GM12878 (cell line): ENCODE data around the gene PTPN22. TPM values are rescaled to one million over a fixed set of nuclear protein-coding genes. Genes with fewer than 3 reads are reported as not detected.

Source experiments
- ATAC-seq: fragments of 200-7000 bp; cut with Tn5 transposase; 3 replicates; pipeline ENCODE4 v1.9.1; 2020; ENCODE audit warnings: mild to moderate bottlenecking, moderate library complexity
- BruUV-seq: library from RNA; stranded (reverse); fragments of 400-500 nt; replicated peaks from 2 replicates; lab custom pipeline; 2021; lab: Mats Ljungman, UMichigan
- CTCF ChIA-PET: fragments of 300-600 bp; sonication (Branson Sonifier 250); formaldehyde crosslinking; extraction: SDS; loops from one replicate; lab custom pipeline; 2021; ENCODE audit warnings: inconsistent platforms; lab: Yijun Ruan, JAX
- POLR2A ChIA-PET: fragments of 350-600 bp; formaldehyde crosslinking; extraction: SDS; loops from one replicate; lab custom pipeline; 2021; ENCODE audit warnings: inconsistent platforms; lab: Charles Lee
- RAD21 ChIA-PET: fragments of 300-600 bp; sonication (Branson Sonifier 250); formaldehyde crosslinking; loops from one replicate; lab custom pipeline; 2023; ENCODE audit warnings: antibody characterized with exemption; ENCODE audit not compliant: unreplicated experiment; lab: Charles Lee
- SMC1A ChIA-PET: fragments of 300-600 bp; sonication (Branson Sonifier 250); formaldehyde crosslinking; loops from one replicate; lab custom pipeline; 2023; ENCODE audit not compliant: unreplicated experiment, uncharacterized antibody; lab: Charles Lee
- DNase-seq: peaks from one replicate; pipeline ENCODE4 v3.0.0-alpha.2; 2011; ENCODE audit warnings: low read depth, low spot score
- FAIRE-seq: peaks from 3 replicates; lab custom pipeline; 2011; peaks lifted over from hg19 to GRCh38; lab: Jason Lieb, UNC
- H2AFZ ChIP-seq: 2 replicates; pipeline ENCODE4 v1.6.0; 2011; ENCODE audit warnings: low read depth, low read length, control low read depth; ENCODE audit not compliant: control insufficient read depth
- H3K27ac ChIP-seq: 2 replicates; pipeline ENCODE4 v1.5.1; 2011; ENCODE audit warnings: control low read depth; ENCODE audit not compliant: control insufficient read depth, insufficient read depth
- H3K27me3 ChIP-seq, 2 experiments: replicated peaks in 1 of 2; 2 replicates each; pipeline versions ENCODE4 v1.6.0 to v1.6.1; 2011; ENCODE audit warnings: low read length in 1 of 2; ENCODE audit not compliant: control insufficient read depth in 2 of 2, insufficient read depth in 2 of 2
- H3K36me3 ChIP-seq, 2 experiments: 2 replicates each; pipeline ENCODE4 v1.5.1; 2011; ENCODE audit warnings: low read length in 1 of 2; ENCODE audit not compliant: control insufficient read depth in 2 of 2, insufficient read depth in 2 of 2
- H3K4me1 ChIP-seq: 2 replicates; pipeline ENCODE4 v1.6.1; 2011; ENCODE audit warnings: mild to moderate bottlenecking, low read length, moderate library complexity, mixed read lengths; ENCODE audit not compliant: control insufficient read depth, insufficient read depth
- H3K4me2 ChIP-seq: 2 replicates; pipeline ENCODE4 v1.6.0; 2011; ENCODE audit warnings: control low read depth; ENCODE audit not compliant: control insufficient read depth, insufficient read depth
- H3K4me3 ChIP-seq: fragments of 200-600 bp; sonication (generic); 2 replicates; pipeline ENCODE4 v1.5.1; 2016
- H3K79me2 ChIP-seq: 2 replicates; pipeline ENCODE4 v1.6.0; 2011; ENCODE audit warnings: low read length; ENCODE audit not compliant: control insufficient read depth, insufficient read depth
- H3K9ac ChIP-seq: 2 replicates; pipeline ENCODE4 v1.8.0; 2011; ENCODE audit warnings: low read length, control low read depth, mixed read lengths; ENCODE audit not compliant: control insufficient read depth, insufficient read depth
- H3K9me3 ChIP-seq: replicated peaks from 3 replicates; pipeline ENCODE4 v1.5.1; 2011; ENCODE audit warnings: mild to moderate bottlenecking, low read length; ENCODE audit not compliant: control insufficient read depth, insufficient read depth
- H4K20me1 ChIP-seq: 2 replicates; pipeline ENCODE4 v1.6.0; 2011; ENCODE audit not compliant: control insufficient read depth, insufficient read depth
- CBFB ChIP-seq: IDR thresholded peaks from 2 replicates; pipeline ENCODE4 v1.6.1; 2016; ENCODE audit warnings: antibody characterized with exemption, low read depth
- EP300 ChIP-seq, 2 experiments: fragments of 150-350 bp in 1 of 2; IDR thresholded peaks; 2 replicates each; pipeline ENCODE4 v1.6.1; 2011 to 2012; ENCODE audit warnings: low read depth in 2 of 2, low read length in 2 of 2, borderline replicate concordance in 1 of 2, improper control_type of control experiment in 1 of 2, inconsistent platforms in 1 of 2; ENCODE audit not compliant: control insufficient read depth in 1 of 2
- HCFC1 ChIP-seq: fragments of 150-350 bp; IDR thresholded peaks from 2 replicates; pipeline ENCODE4 v1.6.1; 2014; ENCODE audit warnings: low read length
- JUNB ChIP-seq: IDR thresholded peaks from 2 replicates; pipeline ENCODE4 v1.6.1; 2016; ENCODE audit warnings: antibody characterized with exemption, mild to moderate bottlenecking
- POLR2AphosphoS2 ChIP-seq: IDR thresholded peaks from 2 replicates; pipeline ENCODE4 v1.6.1; 2011; ENCODE audit warnings: low read depth, mild to moderate bottlenecking, low read length, improper control_type of control experiment, moderate library complexity
- POU2F2 ChIP-seq: IDR thresholded peaks from 3 replicates; pipeline ENCODE4 v1.6.1; 2011; ENCODE audit warnings: low read depth, mild to moderate bottlenecking, low read length, borderline replicate concordance
- RAD51 ChIP-seq: fragments of 450-650 bp; IDR thresholded peaks from 2 replicates; pipeline ENCODE4 v1.6.1; 2016; ENCODE audit warnings: moderate library complexity, mild to moderate bottlenecking, inconsistent platforms
- SIX5 ChIP-seq: IDR thresholded peaks from 2 replicates; pipeline ENCODE4 v1.6.1; 2011; ENCODE audit warnings: mild to moderate bottlenecking, low read depth, low read length, moderate library complexity; ENCODE audit not compliant: severe bottlenecking
- TARDBP ChIP-seq: IDR thresholded peaks from 2 replicates; pipeline ENCODE4 v1.6.1; 2016; ENCODE audit warnings: borderline replicate concordance
- WGBS: methylation state at CpG from one replicate; pipeline ENCODE4 v1.1.6; 2016; ENCODE audit warnings: low lambda C conversion rate; ENCODE audit not compliant: insufficient replicate concordance, insufficient coverage; ENCODE audit errors: missing lambda C conversion rate; 5-methylcytosine and 5-hydroxymethylcytosine counted together
- in situ Hi-C: fragments of 300-500 bp; cut with MboI; formaldehyde crosslinking; loops from 9 replicates; pipeline ENCODE4 v1.14.3; 2018; ENCODE audit warnings: mixed read lengths
- intact Hi-C: fragments of 100-400 bp; cut with micrococcal nuclease; formaldehyde crosslinking; loops from one replicate; pipeline ENCODE4 v1.14.2; 2022; ENCODE audit not compliant: unreplicated experiment
- polyA plus RNA-seq, 11 experiments: library from polyadenylated mRNA; depleted of rRNA in 4 of 11; unstranded in 6 of 11; stranded (reverse) in 5 of 11; fragments of >200 nt; fragmentation: Nextera tagmentation in 4 of 11; fragmentation: Illumina TruSeq in 1 of 11; extraction: Ambion mirVana in 4 of 11; extraction: Trizol in 1 of 11; gene quantifications; 1 replicate in 1 of 11; 2 replicates in 10 of 11; pipeline versions ENCODE4 v1.2.1 to v1.2.3, GENCODE V29; 2011 to 2016; ENCODE audit warnings: inconsistent platforms in 2 of 11, missing spikeins in 2 of 11, low read depth in 1 of 11
- total RNA-seq, 4 experiments: library from RNA; depleted of rRNA in 3 of 4; stranded (reverse); fragments of >200 nt in 3 of 4; fragmentation: Illumina TruSeq in 1 of 4; extraction: Trizol in 1 of 4; gene quantifications; 2 replicates each; pipeline versions ENCODE4 v1.2.1 to v1.2.3, GENCODE V29; 2013 to 2021

PTPN22 gene
- total and polyA plus RNA-seq, 10 of the 15 experiments (the other 5 are each of a cell fraction or from before 2014, with no cell fraction given): 22.8 to 65.1 (median 44.9) TPM

GRCh38 chr1:113887402-113888175 is 16.1 kb upstream of the PTPN22 start, which contains the start of gene BCL2L15:
Gene BCL2L15 (minus strand): TSS chr1:113887581. CDS start chr1:113887375, 206 bp downstream.
- 96% methylated on average over 6 of the region's 6 CpGs for WGBS
- in situ Hi-C loops: no loop called here
- ATAC-seq (no peak), FAIRE-seq (no peak), DNase-seq (no peak)
- Histone ChIP-seq H2AFZ (no peak within 1 kb of the TSS), H3K4me2 (no peak within 1 kb of the TSS), H3K36me3 (no peaks in the 10 kb centered on the region), H4K20me1 (no peaks in the 10 kb centered on the region), H3K27me3 (no peaks in the 10 kb centered on the region), H3K4me3 (no peak within 1 kb of the TSS), H3K9me3 (no peaks in the 10 kb centered on the region), H3K4me1 (no peaks in the 10 kb centered on the region), H3K27ac (no peak within 1 kb of the TSS), H3K9ac (no peak within 1 kb of the TSS)
- CTCF ChIA-PET: interaction anchor here (1.5 kb wide), 1 partner anchor 14 kb away, joined by 4 read pairs; no protein-coding TSS in a partner anchor
- RAD21 ChIA-PET: interaction anchor here (1.7 kb wide), 1 partner anchor 16 kb away, joined by 7 read pairs; no protein-coding TSS in a partner anchor
- POLR2A ChIA-PET: interaction anchor here (0.6 to 2.4 kb wide), 2 partner anchors 16 to 448 kb away, joined by 4 to 7 read pairs; no protein-coding TSS in a partner anchor
- SMC1A ChIA-PET: interaction anchor here (0.9 to 15.2 kb wide), 6 partner anchors 8 to 64 kb away, joined by 3 to 396 read pairs (median 4); partner anchors contain the start of genes AP4B1 and DCLRE1B
- intact Hi-C loops: no loop called here
- BruUV-seq: no TSS peak
- no peak for TF ChIP-seq HCFC1
- no peak for TF ChIP-seq SIX5
- no peak for TF ChIP-seq POLR2AphosphoS2
- no peak for TF ChIP-seq JUNB
- TF ChIP-seq CBFB: no peak
- no peak for TF ChIP-seq TARDBP
- TF ChIP-seq RAD51: no peak
- no peak for TF ChIP-seq EP300 (IDR thresholded peaks at IDR 0.05; ENCODE audit: borderline replicate concordance in 1 of 2, control insufficient read depth in 1 of 2, low read depth in 2 of 2, low read length in 2 of 2)
- no peak for TF ChIP-seq POU2F2
- TF ChIP-seq, all 136 proteins: peak for 0
- H3K79me2 ChIP-seq: no peaks in the 10 kb centered on the region
